NCI-H748 (cell line): Measurements from ENCODE around the gene PUSL1.

Experiments
- DNase-seq: peaks from one replicate; lab custom pipeline; 2025; ENCODE audit not compliant: unreplicated experiment; lab: John Stamatoyannopoulos, UW

PUSL1 gene

DNA sequence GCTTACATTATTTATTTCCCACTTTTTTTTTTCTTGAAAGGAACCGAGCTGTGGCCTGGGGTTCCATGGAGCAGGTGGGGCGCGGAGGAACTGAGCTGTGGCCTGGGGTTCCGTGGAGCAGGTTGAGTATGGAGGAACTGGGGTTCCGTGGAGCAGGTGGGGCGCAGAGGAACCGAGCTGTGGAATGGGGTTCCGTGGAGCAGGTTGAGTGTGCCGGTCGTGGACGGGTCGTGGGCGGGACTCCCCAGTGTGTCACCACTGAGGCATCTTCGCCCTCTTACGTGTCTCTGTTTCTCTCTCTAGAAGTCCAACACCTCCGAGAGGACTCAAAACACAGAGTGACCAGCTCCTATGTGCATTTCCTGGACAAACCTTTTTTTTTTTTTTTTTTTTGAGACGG lies 29.4 kb upstream of the PUSL1 start:
- DNase-seq: no peak

DNA sequence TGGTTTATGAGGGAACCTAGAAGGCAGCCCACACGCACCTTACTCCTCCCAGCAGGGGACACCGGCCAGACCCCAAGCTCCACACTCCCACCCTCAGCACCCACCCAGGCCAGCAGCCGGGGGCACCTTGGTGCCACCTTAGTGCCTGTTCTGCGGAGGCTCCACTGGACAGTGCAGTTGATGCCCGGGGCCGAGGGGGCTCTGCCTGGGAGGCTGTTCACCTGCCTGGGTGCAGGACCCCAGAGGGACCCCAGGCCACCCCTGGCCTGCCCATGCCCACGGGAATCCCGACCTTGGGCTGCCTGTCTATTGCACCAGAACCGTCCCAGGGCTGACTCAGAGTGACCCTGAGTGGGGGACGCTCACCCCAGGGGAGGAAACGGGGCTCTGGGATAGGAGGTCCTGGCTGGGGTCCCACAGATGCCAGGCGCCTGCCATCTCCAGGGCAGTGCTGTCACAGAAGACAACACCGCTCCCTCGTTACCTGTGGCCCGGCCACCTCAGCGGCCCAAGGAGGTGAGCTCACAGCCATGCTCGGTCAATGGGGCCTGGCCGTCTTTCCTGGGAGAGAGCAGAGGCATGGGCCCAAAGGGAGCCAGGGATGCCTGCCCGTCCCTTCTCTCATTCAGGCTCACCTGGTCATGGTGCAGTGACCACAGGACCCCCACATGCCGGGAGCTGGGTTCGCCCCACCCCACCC lies 27.5 kb upstream of the PUSL1 start:
- DNase-seq: no peak

DNA sequence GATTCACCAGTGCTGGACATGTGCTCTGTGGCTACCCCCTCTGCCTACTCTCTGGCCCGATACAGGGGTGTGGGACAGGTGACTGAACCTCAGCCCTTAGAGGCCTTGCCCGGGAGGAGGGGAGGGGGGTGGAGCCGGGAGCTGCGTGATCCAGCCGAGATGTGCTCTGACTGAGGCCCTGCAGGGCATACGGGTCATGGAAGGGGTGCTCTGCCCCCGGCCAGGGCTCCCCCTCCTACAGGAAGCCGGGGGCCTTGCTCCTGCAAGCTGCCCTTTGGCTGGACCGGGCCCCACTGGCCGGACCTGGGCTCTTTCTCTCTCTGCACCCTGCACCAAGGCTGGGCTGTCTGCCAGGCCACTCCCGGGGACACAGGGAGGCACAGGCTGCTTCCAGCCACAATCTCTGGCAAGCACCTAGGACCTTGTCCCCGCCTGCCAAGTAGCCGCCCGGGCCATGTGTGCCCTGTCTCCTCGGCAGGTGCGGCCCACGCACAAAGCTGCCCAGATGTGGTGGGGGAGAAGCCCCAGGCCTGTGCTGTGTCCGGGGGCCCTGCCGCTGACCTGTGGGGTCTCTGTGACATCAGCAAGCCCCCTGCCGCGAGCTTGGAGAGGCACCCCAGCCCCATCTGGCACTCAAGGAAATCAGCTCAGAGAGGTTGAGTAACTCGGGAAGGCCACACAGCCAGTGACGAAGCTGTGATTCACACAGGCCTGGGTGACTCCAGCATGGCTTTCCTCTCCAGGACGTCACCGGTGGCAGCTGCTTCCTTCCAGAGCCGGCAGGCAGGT lies 26.7 kb upstream of the PUSL1 start:
- no peak for DNase-seq

DNA sequence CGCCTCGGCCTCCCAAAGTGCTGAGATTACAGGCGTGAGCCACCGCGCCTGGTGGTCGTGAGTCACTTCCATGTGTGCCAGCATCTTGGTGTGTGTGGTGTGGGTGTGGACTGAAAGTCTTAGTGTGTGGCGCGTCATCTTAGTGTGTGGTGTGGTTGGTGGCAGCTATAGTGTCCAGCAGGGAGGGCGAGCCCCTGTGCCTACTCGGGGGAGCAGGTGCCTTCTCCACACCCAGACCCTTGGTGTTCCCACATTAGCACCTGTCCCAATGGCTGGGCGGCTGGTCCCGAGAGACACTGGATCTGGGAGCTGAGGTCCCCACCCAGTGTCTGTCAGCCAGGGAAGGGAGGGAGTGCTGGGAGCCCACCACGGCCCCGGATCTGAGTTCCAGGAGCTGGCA lies 25.4 kb upstream of the PUSL1 start:
- no peak for DNase-seq

DNA sequence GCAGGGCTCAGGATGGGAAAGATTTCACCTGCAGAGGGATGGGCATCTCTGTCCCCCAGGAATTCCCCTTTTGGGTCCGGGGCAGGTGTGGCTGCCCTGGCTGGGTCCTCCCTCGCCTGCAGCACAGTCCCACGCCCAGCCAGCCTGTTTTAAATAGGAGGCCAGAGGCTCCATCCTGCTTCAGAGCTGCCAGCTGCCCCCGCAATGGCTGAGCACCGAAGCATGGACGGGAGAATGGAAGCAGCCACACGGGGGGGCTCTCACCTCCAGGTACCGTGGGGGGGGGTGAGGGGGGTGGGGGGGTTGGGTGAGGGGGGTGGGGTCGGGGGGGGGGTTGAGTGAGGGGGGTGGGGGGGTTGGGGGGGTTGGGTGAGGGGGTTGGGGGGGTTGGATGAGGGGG lies 24.6 kb upstream of the PUSL1 start:
- DNase-seq: peak; percentile 12

DNA sequence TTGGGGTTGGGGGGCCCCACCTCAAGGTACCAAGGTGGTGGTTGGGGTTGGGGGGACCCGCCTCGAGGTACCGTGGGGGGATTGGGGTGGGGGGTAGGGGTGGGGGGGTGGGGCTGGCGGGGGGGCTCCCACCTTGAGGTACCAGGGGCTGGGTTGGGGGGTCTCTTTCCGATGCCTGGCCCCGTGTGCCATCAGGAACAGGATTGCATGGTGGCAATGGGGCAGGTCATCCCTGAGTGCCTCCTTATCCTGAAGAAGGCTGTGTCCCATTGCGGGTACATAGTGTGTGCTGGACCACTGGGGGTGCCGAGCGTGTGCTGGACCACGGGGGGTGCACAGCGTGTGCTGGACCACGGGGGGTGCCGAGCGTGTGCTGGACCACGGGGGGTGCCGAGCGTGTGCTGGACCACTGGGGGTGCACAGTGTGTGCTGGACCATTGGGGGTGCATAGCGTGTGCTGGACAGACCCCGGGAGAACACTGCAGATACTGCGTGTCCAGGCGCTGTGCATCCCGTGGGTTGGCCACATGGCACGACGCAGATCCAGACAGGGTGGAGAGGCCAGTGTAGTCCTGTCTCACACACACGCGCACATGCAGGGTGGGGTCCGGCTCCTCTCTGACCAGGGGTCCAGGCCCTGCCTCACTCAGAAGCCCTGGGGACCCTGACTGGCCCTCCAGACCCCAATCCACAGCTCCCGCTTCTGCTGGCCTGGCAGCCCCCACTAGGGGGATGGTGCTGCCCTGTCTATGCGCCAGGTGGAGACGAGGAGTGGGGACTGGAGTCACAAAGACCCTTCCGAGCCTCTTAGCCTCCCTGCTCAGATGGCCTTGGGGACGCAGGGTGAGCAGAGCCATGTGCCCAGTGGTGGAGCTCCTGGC lies 23.9 kb upstream of the PUSL1 start:
- DNase-seq: no peak

DNA sequence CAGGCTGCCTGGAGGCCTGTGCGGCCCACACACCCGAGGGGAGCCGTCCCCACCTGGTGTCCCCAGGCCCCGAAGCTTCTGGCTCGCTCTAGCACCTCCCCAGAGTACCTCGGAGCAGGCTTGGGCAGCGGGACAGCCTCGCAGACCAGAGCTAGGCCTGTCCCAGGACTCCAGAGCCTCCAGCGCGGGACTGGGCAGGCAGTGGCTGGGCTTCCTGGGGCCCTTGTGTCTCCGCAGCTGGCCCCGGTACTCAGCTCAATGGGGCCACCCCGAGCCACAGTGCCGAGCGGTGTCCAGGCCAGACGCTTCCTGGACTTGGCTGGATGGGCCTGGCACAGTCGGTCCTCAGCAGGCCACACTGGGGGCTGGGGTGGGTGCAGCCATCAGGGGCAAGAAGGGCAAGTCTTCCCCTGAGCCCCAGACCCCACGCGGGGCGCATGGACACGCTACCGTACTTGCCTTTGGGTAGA lies 23.3 kb upstream of the PUSL1 start:
- no peak for DNase-seq

DNA sequence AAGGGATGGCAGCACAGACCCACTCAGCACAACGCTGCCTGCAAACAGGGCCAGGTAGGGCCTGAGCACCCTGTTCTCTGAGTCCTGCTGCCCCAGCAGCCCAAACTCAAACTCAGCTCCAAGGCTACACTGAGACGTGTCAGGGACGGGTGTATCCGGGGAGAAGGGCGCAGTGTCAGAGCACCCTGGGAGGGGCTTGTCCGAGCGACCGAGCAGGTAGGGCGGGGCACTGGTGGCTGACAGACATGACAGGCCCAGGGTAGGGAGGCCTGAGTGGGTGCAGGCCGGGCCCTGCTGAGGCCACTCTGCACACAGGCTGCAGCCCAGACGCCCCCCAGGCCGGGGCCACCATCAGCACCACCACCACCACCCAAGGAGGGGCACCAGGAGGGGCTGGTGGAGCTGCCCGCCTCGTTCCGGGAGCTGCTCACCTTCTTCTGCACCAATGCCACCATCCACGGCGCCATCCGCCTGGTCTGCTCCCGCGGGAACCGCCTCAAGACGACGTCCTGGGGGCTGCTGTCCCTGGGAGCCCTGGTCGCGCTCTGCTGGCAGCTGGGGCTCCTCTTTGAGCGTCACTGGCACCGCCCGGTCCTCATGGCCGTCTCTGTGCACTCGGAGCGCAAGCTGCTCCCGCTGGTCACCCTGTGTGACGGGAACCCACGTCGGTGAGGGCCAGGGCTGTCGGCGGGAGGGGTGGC lies 22.6 kb upstream of the PUSL1 start:
- DNase-seq: no peak

DNA sequence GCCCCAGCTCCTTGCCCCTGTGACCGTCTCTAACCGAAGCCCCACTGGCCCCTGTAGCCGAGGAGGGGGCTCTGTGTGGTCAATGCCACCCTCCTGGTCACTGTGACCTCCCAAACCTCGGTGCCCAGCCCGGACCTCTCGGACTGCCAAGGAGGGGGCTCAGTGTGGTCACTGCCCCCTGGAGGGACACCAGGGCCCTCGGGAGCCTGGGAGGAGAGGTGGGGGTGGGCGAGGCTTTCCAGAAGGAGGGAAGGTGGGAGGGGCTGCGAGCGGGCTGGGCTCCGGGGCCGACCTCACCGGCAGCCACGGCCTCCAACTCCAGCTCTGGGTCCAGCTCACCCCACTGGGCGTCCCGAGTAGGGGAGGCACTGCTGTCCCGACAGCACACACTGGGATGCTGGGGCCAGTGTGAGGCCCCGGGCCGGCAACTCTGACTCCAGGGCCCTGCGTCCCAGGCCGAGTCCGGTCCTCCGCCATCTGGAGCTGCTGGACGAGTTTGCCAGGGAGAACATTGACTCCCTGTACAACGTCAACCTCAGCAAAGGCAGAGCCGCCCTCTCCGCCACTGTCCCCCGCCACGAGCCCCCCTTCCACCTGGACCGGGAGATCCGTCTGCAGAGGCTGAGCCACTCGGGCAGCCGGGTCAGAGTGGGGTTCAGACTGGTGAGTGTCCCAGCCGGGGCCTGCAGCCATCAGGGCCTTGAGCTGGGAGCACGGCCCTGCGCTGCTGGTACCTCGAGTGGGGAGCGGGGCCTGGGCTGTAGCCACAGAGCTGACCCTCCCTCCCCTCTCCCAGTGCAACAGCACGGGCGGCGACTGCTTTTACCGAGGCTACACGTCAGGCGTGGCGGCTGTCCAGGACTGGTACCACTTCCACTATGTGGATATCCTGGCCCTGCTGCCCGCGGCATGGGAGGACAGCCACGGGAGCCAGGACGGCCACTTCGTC lies 21.8 kb upstream of the PUSL1 start:
- DNase-seq: no peak

DNA sequence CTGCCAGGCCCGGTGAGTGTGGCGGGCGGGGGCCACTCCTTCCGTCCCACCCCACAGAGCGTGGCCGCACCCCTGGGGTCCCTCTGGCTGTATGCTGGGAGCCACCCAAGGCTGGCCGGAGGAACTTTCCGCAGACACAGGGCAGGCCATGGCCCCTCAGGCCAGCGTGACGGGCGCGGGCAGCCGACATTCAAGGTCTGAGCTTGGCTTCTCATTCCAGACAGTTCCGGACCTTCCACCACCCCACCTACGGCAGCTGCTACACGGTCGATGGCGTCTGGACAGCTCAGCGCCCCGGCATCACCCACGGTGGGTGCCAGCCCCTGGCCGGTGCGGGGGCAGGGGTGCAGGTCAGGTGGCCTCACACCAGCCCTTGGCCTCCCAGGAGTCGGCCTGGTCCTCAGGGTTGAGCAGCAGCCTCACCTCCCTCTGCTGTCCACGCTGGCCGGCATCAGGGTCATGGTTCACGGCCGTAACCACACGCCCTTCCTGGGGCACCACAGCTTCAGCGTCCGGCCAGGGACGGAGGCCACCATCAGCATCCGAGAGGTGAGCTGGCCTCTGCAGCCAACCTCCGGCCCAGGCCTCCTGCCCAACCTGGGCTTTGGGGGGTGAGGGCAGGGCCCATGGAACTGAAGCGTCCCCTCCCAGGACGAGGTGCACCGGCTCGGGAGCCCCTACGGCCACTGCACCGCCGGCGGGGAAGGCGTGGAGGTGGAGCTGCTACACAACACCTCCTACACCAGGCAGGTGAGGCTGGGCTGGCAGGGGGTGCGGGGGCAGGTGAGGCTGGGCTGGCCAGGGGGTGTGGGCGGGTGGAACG lies 20.9 kb upstream of the PUSL1 start:
- DNase-seq: no peak

DNA sequence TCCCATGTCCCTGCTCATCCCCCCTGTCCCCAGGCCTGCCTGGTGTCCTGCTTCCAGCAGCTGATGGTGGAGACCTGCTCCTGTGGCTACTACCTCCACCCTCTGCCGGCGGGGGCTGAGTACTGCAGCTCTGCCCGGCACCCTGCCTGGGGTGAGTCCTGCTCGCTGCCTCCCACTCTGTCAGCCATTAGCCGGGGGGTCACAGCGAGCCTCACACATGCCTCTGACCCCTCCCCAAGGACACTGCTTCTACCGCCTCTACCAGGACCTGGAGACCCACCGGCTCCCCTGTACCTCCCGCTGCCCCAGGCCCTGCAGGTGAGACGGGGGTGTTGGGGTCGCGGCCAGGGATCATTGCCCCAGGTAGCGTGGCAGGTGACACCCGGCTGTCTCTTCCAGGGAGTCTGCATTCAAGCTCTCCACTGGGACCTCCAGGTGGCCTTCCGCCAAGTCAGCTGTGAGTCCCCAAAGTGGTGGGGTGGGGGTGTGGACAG lies 18.1 kb upstream of the PUSL1 start:
- peak; percentile 65 for DNase-seq

DNA sequence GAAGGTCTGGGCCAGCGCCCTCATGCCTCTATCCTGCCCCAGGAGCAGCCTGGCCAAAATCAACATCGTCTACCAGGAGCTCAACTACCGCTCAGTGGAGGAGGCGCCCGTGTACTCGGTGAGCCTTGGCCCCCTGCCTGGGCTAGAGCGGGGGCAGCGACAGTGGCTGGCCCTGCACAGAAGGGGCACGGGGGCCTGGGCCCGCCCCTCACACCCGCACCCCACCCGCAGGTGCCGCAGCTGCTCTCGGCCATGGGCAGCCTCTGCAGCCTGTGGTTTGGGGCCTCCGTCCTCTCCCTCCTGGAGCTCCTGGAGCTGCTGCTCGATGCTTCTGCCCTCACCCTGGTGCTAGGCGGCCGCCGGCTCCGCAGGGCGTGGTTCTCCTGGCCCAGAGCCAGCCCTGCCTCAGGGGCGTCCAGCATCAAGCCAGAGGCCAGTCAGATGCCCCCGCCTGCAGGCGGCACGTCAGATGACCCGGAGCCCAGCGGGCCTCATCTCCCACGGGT lies 17.3 kb upstream of the PUSL1 start:
- DNase-seq: peak; percentile 63

DNA sequence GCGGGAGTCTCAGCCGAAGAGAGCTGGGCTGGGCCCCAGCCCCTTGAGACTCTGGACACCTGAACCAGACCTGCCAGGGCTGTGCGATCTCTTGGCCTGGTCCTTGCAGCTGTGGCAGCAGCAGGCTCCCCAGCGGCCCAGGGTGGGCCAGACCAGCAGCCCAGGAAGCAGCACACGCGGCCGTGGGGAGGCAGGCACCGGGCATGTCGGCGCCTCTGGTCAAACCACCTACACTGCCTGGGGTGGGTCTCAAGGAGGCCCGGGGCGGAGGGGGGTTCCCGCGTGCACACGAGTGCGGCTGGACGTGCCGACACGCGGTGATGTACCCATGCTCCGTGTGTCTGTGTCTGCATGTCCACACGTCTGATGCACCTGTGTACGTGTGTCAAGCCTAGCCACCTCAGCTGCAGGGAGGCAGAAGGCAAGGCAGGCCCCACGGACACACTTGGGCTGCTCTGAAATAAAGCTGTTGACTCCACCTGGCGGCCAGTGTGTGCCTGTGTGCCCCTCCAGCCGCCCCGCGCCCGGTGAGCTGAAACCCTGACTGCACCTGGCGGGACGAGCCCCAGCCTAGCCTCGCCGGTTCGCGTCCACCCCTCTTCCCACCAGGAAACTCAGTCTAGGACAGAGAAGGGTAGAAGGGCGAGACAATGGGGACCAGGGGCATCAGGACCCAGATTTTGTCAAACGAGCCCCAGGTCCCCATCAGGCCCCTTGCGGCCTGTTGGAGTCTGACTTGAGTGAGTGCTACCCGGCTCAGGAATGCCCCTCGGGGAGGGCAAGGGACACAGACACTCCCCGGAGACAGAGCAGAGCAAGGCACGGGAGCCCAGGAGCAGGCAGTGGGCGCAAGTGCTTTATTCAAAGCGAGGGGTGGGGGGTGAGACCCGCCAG lies 16.6 kb upstream of the PUSL1 start:
- peak; percentile 81 for DNase-seq

DNA sequence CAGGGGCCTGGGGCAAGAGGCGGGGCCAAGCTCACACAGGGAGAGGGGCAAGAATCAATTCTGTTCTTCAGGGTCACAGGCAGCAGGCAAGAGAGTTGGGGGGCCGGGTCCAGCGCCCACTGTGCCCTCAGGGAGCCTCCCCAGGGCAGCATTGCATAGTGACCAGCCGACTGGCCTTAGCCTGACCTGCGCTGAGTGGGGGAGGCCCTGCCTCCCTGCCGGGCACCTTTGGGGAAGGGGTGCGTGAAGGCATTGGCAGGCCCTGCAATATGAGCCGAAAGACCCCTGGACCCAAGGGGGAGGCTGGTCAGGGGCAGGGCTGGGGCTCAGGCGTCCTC lies 16.0 kb upstream of the PUSL1 start:
- no peak for DNase-seq

DNA sequence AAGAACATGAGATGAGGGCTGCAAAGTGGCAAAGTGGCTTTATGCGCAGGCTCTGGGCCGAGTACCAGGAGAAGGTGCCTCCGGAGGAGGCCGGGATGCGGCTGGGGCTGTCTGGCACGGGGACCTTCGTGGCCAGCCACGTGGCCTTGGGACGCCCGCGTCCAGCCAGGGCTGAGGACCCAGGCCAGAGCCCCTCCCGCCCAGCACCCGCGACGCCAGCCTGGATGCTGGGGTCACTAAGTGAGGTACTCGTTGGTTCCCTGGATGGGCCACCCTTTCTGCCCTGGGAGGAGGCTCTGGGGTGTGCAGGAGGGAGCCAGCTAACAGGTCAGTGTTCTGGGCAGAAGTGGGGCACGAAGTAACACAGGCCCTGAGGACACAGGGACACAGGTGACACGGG lies 15.5 kb upstream of the PUSL1 start:
- no peak for DNase-seq

DNA sequence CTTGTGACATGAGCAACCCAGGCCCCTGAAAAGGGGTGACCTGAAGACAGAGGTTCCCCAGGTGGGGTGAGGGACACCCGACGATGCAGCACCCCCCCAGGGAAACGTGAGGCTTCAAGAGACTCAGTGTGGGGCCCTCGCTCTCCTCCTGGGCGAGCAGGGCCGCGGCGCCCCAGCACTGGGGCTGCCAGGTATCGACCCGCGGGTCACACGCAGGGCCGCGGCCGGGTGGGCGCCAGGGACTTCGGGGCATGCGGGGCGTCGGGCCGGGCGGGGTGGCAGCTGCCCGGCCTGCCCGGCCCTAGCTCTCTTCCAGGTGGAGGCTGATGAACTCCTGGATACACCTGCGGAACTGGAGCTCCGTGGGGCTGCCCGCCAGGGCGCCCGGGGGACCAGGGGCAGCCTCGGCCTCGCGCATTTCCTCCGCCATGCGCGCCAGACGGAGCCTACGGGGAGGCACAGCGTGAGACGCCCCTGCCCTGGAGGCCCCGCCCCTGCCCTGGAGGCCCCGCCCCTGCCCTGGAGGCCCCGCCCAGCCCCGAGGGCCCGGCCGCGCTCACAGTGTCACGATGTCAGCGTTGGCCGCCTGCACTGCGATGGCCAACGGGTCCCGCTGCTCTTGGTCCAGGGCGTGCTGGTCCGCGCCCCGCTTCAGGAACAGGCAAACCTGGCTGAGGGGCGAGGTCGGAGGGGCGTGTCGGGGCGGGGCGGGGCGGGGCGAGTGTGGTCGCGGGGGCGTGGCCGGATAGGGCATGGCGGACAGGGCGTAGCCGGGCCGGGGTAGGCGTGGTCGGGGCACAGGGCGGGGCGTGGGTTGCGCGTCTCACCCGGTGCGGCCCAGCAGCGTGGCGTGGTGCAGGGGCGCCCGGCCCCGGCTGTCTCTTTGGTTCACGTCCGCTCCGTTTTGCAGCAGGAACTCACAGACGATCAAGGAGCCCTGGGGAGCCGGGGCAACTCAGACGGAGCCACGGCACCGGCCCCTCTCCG lies 14.8 kb upstream of the PUSL1 start:
- no peak for DNase-seq
